Ectodermal cell (in vitro differentiated cells): Measurements from ENCODE around the gene CYB561D1.
A peak's percentile ranks its signal among the peaks of the same experiment; 100 is the strongest.

ENCODE experiments used
- H3K27ac ChIP-seq: 2 replicates; pipeline ENCODE4 v1.7.0; 2013; ENCODE audit warnings: mild to moderate bottlenecking, low read depth, low read length; ENCODE audit not compliant: insufficient read depth, poor library complexity, severe bottlenecking
- H3K27me3 ChIP-seq: 2 replicates; pipeline ENCODE4 v1.7.0; 2013; ENCODE audit warnings: mild to moderate bottlenecking, low read length; ENCODE audit not compliant: insufficient read depth, control insufficient read depth, poor library complexity, severe bottlenecking
- H3K36me3 ChIP-seq: one replicate; pipeline ENCODE4 v1.7.0; 2013; ENCODE audit warnings: low read length; ENCODE audit not compliant: control insufficient read depth, insufficient read depth
- H3K4me1 ChIP-seq: one replicate; pipeline ENCODE4 v1.7.0; 2013; ENCODE audit warnings: low read length; ENCODE audit not compliant: control insufficient read depth, insufficient read depth
- H3K4me3 ChIP-seq: 2 replicates; pipeline ENCODE4 v1.7.0; 2013; ENCODE audit warnings: low read depth, low read length, control low read depth; ENCODE audit not compliant: insufficient read depth
- H3K9me3 ChIP-seq: 2 replicates; pipeline ENCODE4 v1.7.0; 2013; ENCODE audit warnings: mild to moderate bottlenecking, low read length, moderate library complexity; ENCODE audit not compliant: control insufficient read depth
- WGBS, 2 experiments: methylation state at CpG; one replicate each; pipeline ENCODE4 v1.1.7; 2013; ENCODE audit warnings: missing lambda C conversion rate in 2 of 2; 5-methylcytosine and 5-hydroxymethylcytosine counted together

CYB561D1 gene

GRCh38 chr1:109537450-109538178, 43.7 kb downstream of the CYB561D1 start:
- peaks cover 9% of the 10 kb centered on the region for H3K4me1 ChIP-seq
- 91 to 93% methylated on average over 9 of the region's 9 CpGs for WGBS, 2 experiments
- H3K27me3 ChIP-seq, result no peaks in the 10 kb centered on the region
- H3K27ac ChIP-seq, result no peak overlapping the region
- no peak overlapping the region for H3K4me3 ChIP-seq
- H3K36me3 ChIP-seq, result no peaks in the 10 kb centered on the region
- H3K9me3 ChIP-seq, result no peaks in the 10 kb centered on the region

GRCh38 chr1:109538827-109539555, 45.1 kb downstream of the CYB561D1 start:
- Histone ChIP-seq H3K4me1 (peaks cover 9% of the 10 kb centered on the region), H3K27me3 (no peaks in the 10 kb centered on the region), H3K27ac (no peak overlapping the region), H3K4me3 (no peak overlapping the region), H3K36me3 (no peaks in the 10 kb centered on the region), H3K9me3 (no peaks in the 10 kb centered on the region)
- WGBS, 2 experiments, result 87 to 93% methylated on average over 9 of the region's 9 CpGs

GRCh38 chr1:109539676-109540075, 45.8 kb downstream of the CYB561D1 start, which contains the start of gene GPR61:
Gene GPR61 (plus strand): TSS chr1:109539872. CDS start chr1:109543023, 3,151 bp downstream.
- no peaks in the 10 kb centered on the region for H3K9me3 ChIP-seq
- WGBS, 2 experiments, result 40% methylated on average over 7 of the region's 7 CpGs
- H3K27me3 ChIP-seq, result no peaks in the 10 kb centered on the region
- H3K4me1 ChIP-seq, result peaks cover 9% of the 10 kb centered on the region
- no peaks in the 10 kb centered on the region for H3K36me3 ChIP-seq
- H3K27ac ChIP-seq, result no peak within 1 kb of the TSS
- H3K4me3 ChIP-seq, result peak within 1 kb of the TSS; percentile 19

GRCh38 chr1:109541102-109541501, 47.2 kb downstream of the CYB561D1 start:
- Histone ChIP-seq H3K27me3 (no peaks in the 10 kb centered on the region), H3K27ac (no peak overlapping the region), H3K36me3 (no peaks in the 10 kb centered on the region), H3K4me1 (peaks cover 2% of the 10 kb centered on the region), H3K4me3 (no peak overlapping the region), H3K9me3 (no peaks in the 10 kb centered on the region)
- WGBS, 2 experiments, result 91 to 98% methylated on average over 3 of the region's 3 CpGs

- WGBS, 2 experiments, result 90 to 91% methylated on average over 10 of the region's 10 CpGs
- no peak overlapping the region for H3K27ac ChIP-seq
- H3K9me3 ChIP-seq, result no peaks in the 10 kb centered on the region
- peaks cover 8% of the 10 kb centered on the region for H3K4me1 ChIP-seq
- no peaks in the 10 kb centered on the region for H3K27me3 ChIP-seq
- no peaks in the 10 kb centered on the region for H3K36me3 ChIP-seq
- no peak overlapping the region for H3K4me3 ChIP-seq
These were observed 48.8 kb downstream of the CYB561D1 start for GRCh38 chr1:109542657-109543056.

GRCh38 chr1:109543283-109543987, 49.5 kb downstream of the CYB561D1 start:
- Histone ChIP-seq H3K4me1 (peaks cover 8% of the 10 kb centered on the region), H3K9me3 (no peaks in the 10 kb centered on the region), H3K4me3 (no peak overlapping the region), H3K36me3 (no peaks in the 10 kb centered on the region), H3K27ac (no peak overlapping the region), H3K27me3 (no peaks in the 10 kb centered on the region)
- WGBS, 2 experiments, result 93 to 94% methylated on average over 24 of the region's 24 CpGs

GRCh38 chr1:109543988-109544735, 50.3 kb downstream of the CYB561D1 start:
- no peaks in the 10 kb centered on the region for H3K9me3 ChIP-seq
- H3K4me1 ChIP-seq, result peaks cover 8% of the 10 kb centered on the region
- no peaks in the 10 kb centered on the region for H3K36me3 ChIP-seq
- 86 to 87% methylated on average over 14 of the region's 14 CpGs for WGBS, 2 experiments
- H3K4me3 ChIP-seq, result no peak overlapping the region
- no peaks in the 10 kb centered on the region for H3K27me3 ChIP-seq
- H3K27ac ChIP-seq, result no peak overlapping the region

- Histone ChIP-seq H3K27me3 (no peaks in the 10 kb centered on the region), H3K4me3 (peak overlapping the region; percentile 5), H3K9me3 (no peaks in the 10 kb centered on the region), H3K36me3 (no peaks in the 10 kb centered on the region), H3K4me1 (peaks cover 8% of the 10 kb centered on the region), H3K27ac (no peak overlapping the region)
- WGBS, 2 experiments, result 51 to 54% methylated on average over 5 of the region's 5 CpGs
These were observed 52.6 kb downstream of the CYB561D1 start for GRCh38 chr1:109546311-109547109.
